Measurements from ENCODE around the gene TP73. TPM values are rescaled to one million over a fixed set of nuclear protein-coding genes. Genes with fewer than 3 reads are reported as not detected.

Gene TP73
- total RNA-seq, result 0.19 TPM in 1 of 2 replicates, not detected in the other

DNA sequence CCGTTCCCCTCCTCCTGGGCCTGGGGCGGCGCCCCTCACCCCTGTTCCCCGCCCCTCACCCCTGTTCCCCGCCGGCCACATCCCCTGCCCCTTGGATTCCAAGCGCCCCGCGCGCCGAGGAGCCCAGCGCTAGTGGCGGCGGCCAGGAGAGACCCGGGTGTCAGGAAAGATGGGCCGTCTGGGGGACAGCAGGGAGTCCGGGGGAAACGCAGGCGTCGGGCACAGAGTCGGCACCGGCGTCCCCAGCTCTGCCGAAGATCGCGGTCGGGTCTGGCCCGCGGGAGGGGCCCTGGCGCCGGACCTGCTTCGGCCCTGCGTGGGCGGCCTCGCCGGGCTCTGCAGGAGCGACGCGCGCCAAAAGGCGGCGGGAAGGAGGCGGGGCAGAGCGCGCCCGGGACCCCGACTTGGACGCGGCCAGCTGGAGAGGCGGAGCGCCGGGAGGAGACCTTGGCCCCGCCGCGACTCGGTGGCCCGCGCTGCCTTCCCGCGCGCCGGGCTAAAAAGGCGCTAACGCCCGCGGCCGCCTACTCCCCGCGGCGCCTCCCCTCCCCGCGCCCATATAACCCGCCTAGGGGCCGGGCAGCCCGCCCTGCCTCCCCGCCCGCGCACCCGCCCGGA lies at the start of gene TP73:
TP73 (plus strand) TSS at position 587 of the 618 bp plus-strand sequence. CDS start 29,850 bp downstream, outside the sequence.

DNA sequence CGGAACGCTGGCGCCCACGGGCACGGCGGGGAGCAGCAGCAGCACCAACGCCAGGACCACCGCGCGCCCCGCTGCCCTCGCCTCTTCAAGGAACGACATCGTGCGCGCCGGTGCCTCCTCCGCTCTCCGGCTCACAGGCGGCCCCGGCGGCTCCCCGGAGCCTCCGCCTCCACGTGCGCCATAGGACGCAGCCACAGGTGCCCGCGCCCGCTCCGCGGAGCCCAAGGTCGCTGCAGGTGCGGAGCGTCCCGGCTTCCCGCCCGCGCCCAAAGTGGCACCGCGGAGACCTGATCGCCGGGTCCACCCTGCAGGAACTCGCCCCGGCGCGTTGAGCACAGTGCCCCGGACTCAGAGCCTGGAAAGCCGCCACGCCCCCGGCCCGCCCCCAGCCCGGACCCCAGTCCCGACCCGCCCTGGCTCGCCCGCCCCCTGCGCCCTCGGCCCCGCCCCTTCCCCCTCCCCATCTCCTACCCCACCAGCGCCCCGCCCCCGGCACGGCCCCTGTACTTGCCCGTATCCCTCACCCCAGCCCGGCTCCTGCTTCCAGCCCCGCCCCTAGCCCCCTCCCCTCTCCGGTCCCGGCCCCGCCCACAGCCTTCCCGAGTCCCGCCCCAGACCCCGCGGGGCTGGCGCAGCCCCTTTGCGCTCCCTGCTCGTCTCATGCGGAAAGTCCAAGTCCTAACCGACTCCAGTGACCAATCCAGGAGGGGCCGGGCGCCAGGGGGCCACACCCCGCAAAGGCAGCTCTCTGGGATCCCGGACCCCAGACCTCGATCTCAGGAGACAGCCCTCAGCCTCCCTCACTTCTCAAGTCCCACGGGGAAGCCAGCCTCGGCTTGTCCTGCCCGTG lies 40.9 kb upstream of the TP73 start, which contains the start of gene MEGF6:
MEGF6 (minus strand) TSS at position 339 of the 850 bp plus-strand sequence; CDS start at position 99, 240 bp downstream.

DNA sequence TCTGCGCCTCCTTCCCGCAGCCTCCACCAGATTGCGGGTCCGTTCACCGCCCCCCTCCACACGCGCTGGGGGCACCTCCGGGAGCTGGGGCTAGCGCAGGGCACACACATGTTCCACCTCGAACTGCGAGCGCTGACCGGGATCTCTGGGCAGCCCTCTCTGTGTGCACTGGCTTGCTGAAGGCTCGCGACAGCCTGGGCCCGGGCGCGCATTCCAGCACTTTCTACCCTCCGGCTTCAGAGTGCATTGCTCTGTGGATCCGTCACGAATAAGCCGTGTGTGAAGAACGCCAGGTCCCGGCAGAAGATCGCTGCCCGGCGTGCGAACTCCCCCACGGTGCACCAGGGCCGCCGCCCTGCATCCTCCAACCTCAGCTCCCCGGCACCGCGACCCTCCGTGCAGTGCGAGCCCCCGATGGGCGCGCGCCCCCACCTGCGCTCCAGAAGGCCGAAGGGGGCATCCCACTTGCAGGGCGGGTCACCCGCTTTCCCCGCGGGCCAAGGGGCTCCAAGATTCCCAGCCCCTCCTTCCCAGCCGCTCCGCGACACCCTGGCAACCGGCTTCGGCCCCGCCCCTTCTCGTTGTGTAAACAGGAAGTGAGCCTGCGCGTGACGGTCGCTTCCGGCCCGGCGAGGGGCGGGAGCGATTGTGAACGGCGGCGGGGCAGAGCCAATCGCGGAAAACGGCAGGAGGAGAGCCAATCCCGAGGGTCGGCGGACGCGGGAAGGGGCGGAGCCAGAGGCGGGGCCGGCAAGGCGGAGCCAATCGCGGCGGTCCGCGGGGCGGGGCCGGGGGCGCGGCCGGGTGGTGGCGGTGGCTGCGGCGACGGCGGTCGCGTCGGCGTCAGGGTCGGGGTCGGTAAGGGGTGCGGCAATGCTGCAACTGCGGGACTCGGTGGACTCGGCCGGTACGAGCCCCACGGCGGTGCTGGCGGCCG lies 27.8 kb upstream of the TP73 start, which contains the start of gene TPRG1L:
TPRG1L (plus strand) TSS at position 816 of the 937 bp plus-strand sequence; CDS start at position 874, 58 bp downstream.

GRCh38 chr1:3649342-3650247 lies 2.7 kb upstream of the TP73 start, which contains the start of gene WRAP73:
Gene WRAP73 (minus strand): TSS chr1:3650103. CDS start chr1:3649999, 104 bp downstream.

GRCh38 chr1:3752400-3752945 lies 100.2 kb downstream of the TP73 start, which contains the start of gene CCDC27:
Gene CCDC27 (plus strand): TSS chr1:3752450. CDS start chr1:3752482, 32 bp downstream.

DNA sequence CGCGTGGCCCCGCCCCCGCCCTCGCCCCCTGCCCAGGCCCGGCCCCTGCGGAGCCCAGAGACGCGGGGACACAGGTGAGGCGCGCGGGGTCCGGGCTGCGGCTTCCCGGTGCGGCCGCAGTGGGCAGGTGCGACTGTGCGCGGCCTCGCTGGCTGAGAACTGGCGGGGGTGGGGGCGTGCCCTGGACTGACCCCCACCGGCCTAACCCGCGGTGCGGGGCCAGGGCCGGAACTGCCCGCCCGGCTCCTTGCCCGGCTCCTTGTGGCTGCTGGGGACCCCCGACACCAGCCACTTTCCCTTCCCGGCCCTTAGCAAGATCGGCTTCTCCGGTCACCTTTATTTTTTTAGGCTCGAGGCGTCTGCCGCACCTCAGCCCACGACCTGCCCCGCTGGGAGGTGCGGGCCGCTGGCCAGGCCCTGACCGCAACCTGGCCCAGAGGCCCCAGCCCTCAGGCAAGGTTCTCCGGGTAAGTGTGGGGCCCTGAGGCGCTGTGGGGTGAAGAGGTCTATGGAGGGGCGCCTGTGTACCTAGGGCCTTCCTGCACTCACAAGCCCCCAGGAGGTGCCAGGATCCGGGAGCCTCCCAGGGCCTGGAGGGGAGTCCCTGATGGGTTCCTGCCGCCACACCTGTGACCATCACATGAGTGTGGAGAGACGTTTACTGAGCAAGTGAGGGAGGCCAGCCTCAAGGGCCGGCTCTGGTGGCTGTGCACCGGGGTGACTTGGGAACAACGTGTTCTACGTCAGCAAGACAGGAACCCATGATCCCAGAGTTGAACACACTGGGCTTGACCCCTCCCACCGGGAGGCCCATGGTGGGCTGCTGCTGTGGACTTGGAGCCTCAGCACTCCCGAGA lies 120.6 kb downstream of the TP73 start, which contains the start of gene SMIM1:
SMIM1 (plus strand) TSS at position 35 of the 857 bp plus-strand sequence. CDS start 2,625 bp downstream, outside the sequence.

Other genes starting within 250 kb of the TP73 start
- gene ARHGEF16, start 197.9 kb upstream of the TP73 start, total RNA-seq, result 0.09 and 0.19 TPM in 2 replicates
- gene MEGF6, start 41.0 kb upstream of the TP73 start, total RNA-seq, result 29.1 and 57.8 TPM in 2 replicates
- gene TPRG1L, start 27.5 kb upstream of the TP73 start, total RNA-seq, result 26.3 and 28.5 TPM in 2 replicates
- 19.3 and 20.3 TPM in 2 replicates for gene WRAP73, start 2.4 kb upstream of the TP73 start, total RNA-seq
- not detected in 2 replicates for gene CCDC27, start 99.9 kb downstream of the TP73 start, total RNA-seq
- gene SMIM1, start 120.2 kb downstream of the TP73 start, total RNA-seq, result 1.0 and 1.2 TPM in 2 replicates
- 25.8 and 31.9 TPM in 2 replicates for gene LRRC47, start 144.0 kb downstream of the TP73 start, total RNA-seq
- gene CEP104, start 204.7 kb downstream of the TP73 start, total RNA-seq, result 18.0 and 34.4 TPM in 2 replicates
- 8.0 and 10.9 TPM in 2 replicates for gene DFFB, start 205.0 kb downstream of the TP73 start, total RNA-seq
- gene C1orf174, start 247.8 kb downstream of the TP73 start, total RNA-seq, result 32.9 and 39.0 TPM in 2 replicates

Data from endothelial cell of coronary artery (primary cell).